Measurements from ENCODE around the gene TPST2. TPM values are rescaled to one million over a fixed set of nuclear protein-coding genes. Genes with fewer than 3 reads are reported as not detected.

Gene TPST2
- total RNA-seq, 1 experiment from 2014 or later = 8.2 TPM

DNA sequence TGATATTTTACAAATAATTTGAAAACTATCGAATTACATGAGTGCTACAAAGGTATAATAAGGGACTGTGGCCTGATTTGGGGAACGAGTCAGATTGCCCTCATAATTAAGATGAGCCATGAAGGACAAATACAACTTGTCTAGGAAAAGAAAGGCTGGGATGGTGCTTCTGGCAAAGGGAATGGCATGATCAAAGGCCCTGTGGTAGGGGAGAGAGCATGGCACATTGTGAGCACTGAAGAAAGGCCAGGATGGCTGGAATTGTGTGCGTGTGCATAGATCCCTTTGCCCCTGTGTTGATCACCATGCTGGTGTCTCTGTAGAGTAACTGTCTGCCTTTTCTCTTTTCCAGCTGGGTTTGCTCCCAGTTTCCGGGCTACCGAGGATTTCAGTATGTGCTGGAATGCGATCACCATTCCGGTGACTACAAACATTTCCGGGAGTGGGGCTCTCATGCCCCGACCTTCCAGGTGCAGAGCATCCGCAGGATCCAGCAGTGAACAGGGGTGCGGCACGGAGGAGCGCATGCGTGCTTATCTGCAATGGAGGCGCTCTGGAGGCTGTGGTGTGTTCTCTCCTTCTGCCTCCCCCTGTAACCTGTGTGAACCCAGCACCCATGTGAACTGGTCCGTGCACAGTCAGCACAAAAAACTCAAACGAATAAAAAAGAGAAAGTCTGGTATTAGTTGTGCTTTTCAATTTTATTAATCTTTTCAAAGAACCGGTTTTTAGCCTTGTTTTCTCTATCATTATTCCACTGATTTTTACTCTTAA, 40.2 kb upstream of the TPST2 start:
- intact Hi-C loops (cut with micrococcal nuclease; ENCODE audit: unreplicated experiment) = no loop called here
- no peak for DNase-seq (ENCODE audit: low spot score)
- Histone ChIP-seq H3K27ac (ENCODE audit: low read depth, low read length, poor library complexity, severe bottlenecking) (no peak overlapping the region), H3K4me3 (ENCODE audit: low read depth, low read length, poor library complexity, severe bottlenecking) (no peak overlapping the region), H3K27me3 (replicated peaks; ENCODE audit: insufficient read depth, low read depth, low read length, poor library complexity) (no peaks in the 10 kb centered on the region), H3K4me1 (ENCODE audit: insufficient read depth, low read length, poor library complexity, severe bottlenecking) (no peaks in the 10 kb centered on the region), H3K36me3 (ENCODE audit: insufficient read depth, low read length, poor library complexity, severe bottlenecking) (no peaks in the 10 kb centered on the region), H3K9me3 (ENCODE audit: low read depth, low read length, poor library complexity, severe bottlenecking) (no peaks in the 10 kb centered on the region)
- ChIA-PET CTCF (interaction anchor here (0.7 kb wide), 1 partner anchor 37 kb away, joined by 5 read pairs; no protein-coding TSS in a partner anchor), POLR2A (ENCODE audit: low non-redundant PET) (no interaction called here)
- TF ChIP-seq EZH2 (IDR thresholded peaks at IDR 0.05; ENCODE audit: borderline replicate concordance, low read depth, low read length, poor library complexity, severe bottlenecking) (no peak), CTCF (conservative IDR thresholded peaks at IDR 0.05; ENCODE audit: low read depth, low read length) (no peak)
- no TSS peak for BruUV-seq (replicated peaks)

DNA sequence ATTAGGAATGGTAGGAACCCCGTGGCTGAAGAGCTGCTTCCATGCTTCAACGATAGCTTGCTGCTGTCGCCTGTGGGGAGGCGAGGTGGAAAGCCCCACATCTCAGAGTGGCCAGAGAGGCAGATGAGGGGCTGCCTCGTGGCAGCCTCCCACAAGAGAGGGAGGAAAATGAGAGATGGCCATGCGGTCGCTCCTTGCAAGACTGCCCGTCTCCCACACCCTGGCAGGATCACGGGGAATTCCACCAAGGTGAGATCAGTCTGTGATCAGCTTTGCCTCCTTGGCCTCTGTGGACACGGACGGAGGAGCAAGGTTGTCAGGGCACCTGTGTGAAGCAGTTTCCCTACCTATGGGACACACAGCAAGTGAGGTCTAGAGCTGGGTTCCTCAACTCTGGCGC, 34.9 kb upstream of the TPST2 start:
- intact Hi-C loops (cut with micrococcal nuclease; ENCODE audit: unreplicated experiment) = no loop called here
- Histone ChIP-seq H3K27ac (ENCODE audit: low read depth, low read length, poor library complexity, severe bottlenecking) (no peak overlapping the region), H3K36me3 (ENCODE audit: insufficient read depth, low read length, poor library complexity, severe bottlenecking) (no peaks in the 10 kb centered on the region), H3K4me3 (ENCODE audit: low read depth, low read length, poor library complexity, severe bottlenecking) (no peak overlapping the region), H3K27me3 (replicated peaks; ENCODE audit: insufficient read depth, low read depth, low read length, poor library complexity) (no peaks in the 10 kb centered on the region), H3K9me3 (ENCODE audit: low read depth, low read length, poor library complexity, severe bottlenecking) (no peaks in the 10 kb centered on the region), H3K4me1 (ENCODE audit: insufficient read depth, low read length, poor library complexity, severe bottlenecking) (no peaks in the 10 kb centered on the region)
- no TSS peak for BruUV-seq (replicated peaks)
- no peak for TF ChIP-seq CTCF (conservative IDR thresholded peaks at IDR 0.05; ENCODE audit: low read depth, low read length)
- TF ChIP-seq EZH2 (IDR thresholded peaks at IDR 0.05; ENCODE audit: borderline replicate concordance, low read depth, low read length, poor library complexity, severe bottlenecking) = no peak
- ChIA-PET CTCF (interaction anchor here (0.6 kb wide), 1 partner anchor 17 kb away, joined by 4 read pairs; no protein-coding TSS in a partner anchor), POLR2A (ENCODE audit: low non-redundant PET) (no interaction called here)
- DNase-seq (ENCODE audit: low spot score) = no peak

GRCh38 chr22:26623984-26624383, 34.1 kb upstream of the TPST2 start:
- DNase-seq (ENCODE audit: low spot score) = no peak
- no peaks in the 10 kb centered on the region for H3K36me3 ChIP-seq (ENCODE audit: insufficient read depth, low read length, poor library complexity, severe bottlenecking)
- H3K27me3 ChIP-seq (replicated peaks; ENCODE audit: insufficient read depth, low read depth, low read length, poor library complexity) = no peaks in the 10 kb centered on the region
- H3K9me3 ChIP-seq (ENCODE audit: low read depth, low read length, poor library complexity, severe bottlenecking) = no peaks in the 10 kb centered on the region
- H3K27ac ChIP-seq (ENCODE audit: low read depth, low read length, poor library complexity, severe bottlenecking) = no peak overlapping the region
- no peak overlapping the region for H3K4me3 ChIP-seq (ENCODE audit: low read depth, low read length, poor library complexity, severe bottlenecking)
- CTCF ChIA-PET = no interaction called here
- intact Hi-C loops (cut with micrococcal nuclease; ENCODE audit: unreplicated experiment) = no loop called here
- POLR2A ChIA-PET (ENCODE audit: low non-redundant PET) = no interaction called here
- H3K4me1 ChIP-seq (ENCODE audit: insufficient read depth, low read length, poor library complexity, severe bottlenecking) = no peaks in the 10 kb centered on the region
- TF ChIP-seq CTCF (conservative IDR thresholded peaks at IDR 0.05; ENCODE audit: low read depth, low read length) = no peak
- no peak for TF ChIP-seq EZH2 (IDR thresholded peaks at IDR 0.05; ENCODE audit: borderline replicate concordance, low read depth, low read length, poor library complexity, severe bottlenecking)
- no TSS peak for BruUV-seq (replicated peaks)

Measured in A673 (cell line).